Neuron (in vitro differentiated cells): ENCODE results near the gene USB1.
"Not testable (repeated sequence)": the region's sequence is repeated elsewhere in the genome, so short reads cannot be mapped to it uniquely, and the experiment has no call there.

Experiments
- H2AFZ ChIP-seq: one replicate; pipeline ENCODE4 v1.6.1; 2013; ENCODE audit warnings: low read depth, mild to moderate bottlenecking, inconsistent platforms, low read length, moderate library complexity
- H3K27me3 ChIP-seq: one replicate; pipeline ENCODE4 v1.6.1; 2013; ENCODE audit warnings: low read length; ENCODE audit not compliant: insufficient read depth
- H3K36me3 ChIP-seq: one replicate; pipeline ENCODE4 v1.6.1; 2013; ENCODE audit warnings: low read length; ENCODE audit not compliant: insufficient read depth
- H3K4me1 ChIP-seq: one replicate; pipeline ENCODE4 v1.6.1; 2013; ENCODE audit warnings: low read length; ENCODE audit not compliant: insufficient read depth
- H3K4me3 ChIP-seq: 2 replicates; pipeline ENCODE4 v1.5.1; 2013; ENCODE audit warnings: mild to moderate bottlenecking, low read length, moderate library complexity
- H3K9me3 ChIP-seq: one replicate; pipeline ENCODE4 v1.6.1; 2013; ENCODE audit warnings: low read length

USB1 gene

DNA sequence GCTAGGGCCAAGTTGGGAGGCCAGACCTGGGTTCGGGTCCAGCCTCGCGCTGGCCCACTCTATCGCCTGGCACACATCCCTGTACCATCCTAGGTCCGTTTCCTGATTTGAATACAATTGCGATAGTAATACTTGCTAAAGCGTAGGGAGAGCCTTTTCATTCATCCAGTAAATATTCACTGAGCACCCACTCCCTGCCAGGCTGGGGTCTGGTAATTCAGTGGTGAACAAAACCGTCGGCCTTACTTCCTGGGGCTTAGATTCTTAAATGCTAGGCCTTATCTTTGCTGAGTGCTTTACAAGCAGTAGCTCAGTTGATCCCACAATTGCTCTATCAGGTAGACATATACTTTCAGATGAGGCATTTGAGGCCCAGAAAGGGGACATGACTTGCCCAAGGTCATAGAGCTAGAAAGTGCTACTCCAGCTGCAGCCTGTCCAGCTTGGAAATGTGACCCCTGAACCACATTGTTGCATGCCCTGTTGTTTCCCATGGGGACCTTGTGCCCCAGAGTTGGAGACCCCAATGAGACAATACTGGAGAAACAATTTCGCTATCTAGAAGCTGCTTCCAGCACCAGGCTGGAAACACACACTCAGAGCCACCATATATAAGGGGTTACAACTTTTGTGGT lies 691 bp downstream of the USB1 start:
- Histone ChIP-seq H3K4me3 (peak overlapping the region; percentile 66), H3K4me1 (peaks cover 23% of the 10 kb centered on the region), H3K27me3 (no peaks in the 10 kb centered on the region), H2AFZ (no peak overlapping the region), H3K36me3 (peaks cover 38% of the 10 kb centered on the region), H3K9me3 (no peaks in the 10 kb centered on the region)

DNA sequence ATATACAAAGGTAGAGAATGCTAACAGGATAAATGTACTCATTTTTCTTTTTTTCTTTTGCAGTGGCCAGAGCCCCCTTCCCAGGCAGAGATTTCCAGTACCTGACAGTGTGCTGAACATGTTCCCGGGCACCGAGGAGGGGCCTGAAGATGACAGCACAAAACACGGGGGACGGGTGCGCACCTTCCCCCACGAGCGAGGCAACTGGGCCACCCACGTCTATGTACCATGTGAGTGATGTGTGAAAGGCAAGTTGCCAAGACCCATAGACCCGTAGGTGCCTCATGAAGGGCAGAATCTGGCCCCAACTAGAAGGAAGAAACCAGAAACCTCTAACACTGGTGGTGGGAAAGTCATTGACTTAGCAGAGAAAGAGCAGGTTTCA lies 1.2 kb downstream of the USB1 start:
- Histone ChIP-seq H3K4me3 (peak overlapping the region; percentile 66), H3K27me3 (no peaks in the 10 kb centered on the region), H2AFZ (no peak overlapping the region), H3K4me1 (peaks cover 23% of the 10 kb centered on the region), H3K36me3 (peaks cover 33% of the 10 kb centered on the region), H3K9me3 (no peaks in the 10 kb centered on the region)

DNA sequence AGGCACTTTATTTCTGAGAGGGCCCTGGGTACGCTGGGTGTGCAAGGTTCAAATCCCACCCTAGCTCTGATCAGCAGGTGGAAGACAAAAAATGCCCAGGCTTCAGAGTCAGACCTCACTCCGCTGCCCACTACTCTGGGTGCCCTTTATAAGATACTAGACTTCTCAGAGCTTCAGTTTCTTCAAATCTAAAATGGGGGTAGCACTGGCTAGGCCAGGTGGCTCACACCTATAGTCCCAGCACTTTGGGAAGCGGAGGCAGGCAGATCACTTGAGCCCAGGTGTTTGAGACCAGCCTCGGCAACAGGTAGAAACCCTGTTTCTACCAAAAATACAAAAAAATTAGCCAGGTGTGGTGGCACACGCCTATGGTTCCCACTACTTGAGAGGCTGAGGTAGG lies 1.7 kb downstream of the USB1 start:
- Histone ChIP-seq H2AFZ (no peak overlapping the region), H3K36me3 (peaks cover 27% of the 10 kb centered on the region), H3K4me3 (no peak overlapping the region), H3K27me3 (no peaks in the 10 kb centered on the region), H3K9me3 (no peaks in the 10 kb centered on the region), H3K4me1 (peaks cover 23% of the 10 kb centered on the region)

- not testable (repeated sequence) for H3K4me3 ChIP-seq, H3K9me3 ChIP-seq, H2AFZ ChIP-seq, H3K27me3 ChIP-seq
- H3K36me3 ChIP-seq, result peaks cover 30% of the 10 kb centered on the region
- peaks cover 12% of the 10 kb centered on the region for H3K4me1 ChIP-seq
Observed at GRCh38 chr16:58004736-58005135, 3.5 kb downstream of the USB1 start.

DNA sequence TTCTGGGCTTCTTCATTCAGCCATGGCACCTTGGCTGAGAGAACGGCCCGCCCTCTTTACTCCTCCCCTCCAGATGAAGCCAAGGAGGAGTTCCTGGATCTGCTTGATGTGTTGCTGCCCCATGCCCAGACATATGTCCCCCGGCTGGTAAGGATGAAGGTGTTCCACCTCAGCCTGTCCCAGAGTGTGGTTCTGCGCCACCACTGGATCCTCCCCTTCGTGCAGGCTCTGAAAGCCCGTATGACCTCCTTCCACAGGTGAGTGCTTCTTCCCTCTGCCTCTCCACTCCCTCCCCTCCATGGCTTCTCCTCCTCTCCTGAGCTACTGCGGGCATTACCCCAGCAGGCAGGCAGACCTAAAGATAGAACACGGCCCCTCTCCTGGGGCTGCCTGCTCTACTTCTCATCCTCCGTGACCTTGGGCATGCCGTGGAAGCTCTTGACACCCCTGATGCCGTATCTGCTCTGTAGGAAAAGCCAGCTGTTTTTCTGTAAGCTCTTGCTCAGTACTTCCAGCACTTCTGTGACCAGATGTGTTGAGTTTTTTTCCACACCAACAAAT lies 8.7 kb downstream of the USB1 start:
- H3K4me3 ChIP-seq, result no peak overlapping the region
- peaks cover 48% of the 10 kb centered on the region for H3K36me3 ChIP-seq
- no peaks in the 10 kb centered on the region for H3K4me1 ChIP-seq

DNA sequence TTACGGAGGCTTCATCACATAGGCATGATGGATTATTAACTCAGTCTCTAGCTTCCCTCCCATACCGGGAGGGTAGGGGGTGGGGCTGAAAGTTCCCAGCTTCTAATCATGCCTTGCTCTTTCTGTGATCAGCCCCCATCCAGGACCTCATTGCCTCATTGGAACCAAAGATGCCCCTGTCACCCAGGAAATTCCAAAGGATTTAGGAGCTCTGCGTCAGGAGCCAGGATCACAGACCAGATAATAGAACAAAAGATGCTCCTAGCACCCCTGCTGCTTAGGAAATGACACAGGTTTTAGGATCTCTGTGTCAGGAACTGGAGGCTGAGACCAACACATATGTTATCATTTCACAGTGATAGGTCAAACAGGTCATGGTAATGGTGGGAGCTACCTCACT lies 9.7 kb downstream of the USB1 start:
- H3K27me3 ChIP-seq, result no peaks in the 10 kb centered on the region
- no peaks in the 10 kb centered on the region for H3K4me1 ChIP-seq
- H2AFZ ChIP-seq, result no peak overlapping the region
- peaks cover 45% of the 10 kb centered on the region for H3K36me3 ChIP-seq
- H3K9me3 ChIP-seq, result no peaks in the 10 kb centered on the region
- H3K4me3 ChIP-seq, result no peak overlapping the region

More for the DNA sequence above, 8.7 kb downstream of the USB1 start:
- H3K27me3 ChIP-seq, result no peaks in the 10 kb centered on the region
- no peak overlapping the region for H2AFZ ChIP-seq
- no peaks in the 10 kb centered on the region for H3K9me3 ChIP-seq

- Histone ChIP-seq H3K4me1 (no peaks in the 10 kb centered on the region), H2AFZ (no peak overlapping the region), H3K27me3 (no peaks in the 10 kb centered on the region), H3K36me3 (peaks cover 41% of the 10 kb centered on the region), H3K4me3 (no peak overlapping the region), H3K9me3 (no peaks in the 10 kb centered on the region)
Observed at GRCh38 chr16:58011652-58012051, 10.4 kb downstream of the USB1 start.

DNA sequence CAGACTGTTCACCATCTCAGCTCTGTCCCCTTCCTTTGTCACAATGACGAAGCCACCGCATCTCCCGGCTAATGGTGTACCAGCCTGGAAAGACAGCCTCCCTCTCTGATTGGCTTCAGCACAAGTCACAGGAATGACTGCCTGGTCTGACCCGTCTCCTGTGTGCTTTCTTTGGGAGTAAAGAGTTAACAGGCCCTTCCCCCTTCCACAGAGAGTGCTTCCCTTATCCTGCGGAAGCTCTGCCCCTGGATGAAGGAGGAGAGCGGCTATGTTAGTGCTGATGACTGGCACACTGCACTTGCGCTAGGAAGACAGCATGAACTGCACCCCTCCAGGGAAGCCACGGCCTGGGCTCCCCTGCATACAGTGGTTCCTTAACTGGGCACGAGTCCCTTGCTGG lies 11.3 kb downstream of the USB1 start:
- Histone ChIP-seq H3K9me3 (no peaks in the 10 kb centered on the region), H3K27me3 (no peaks in the 10 kb centered on the region), H3K4me3 (no peak overlapping the region), H2AFZ (no peak overlapping the region), H3K36me3 (peaks cover 40% of the 10 kb centered on the region), H3K4me1 (no peaks in the 10 kb centered on the region)

GRCh38 chr16:58013201-58013956 lies 12.2 kb downstream of the USB1 start:
- Histone ChIP-seq H3K27me3 (no peaks in the 10 kb centered on the region), H3K4me1 (no peaks in the 10 kb centered on the region), H3K9me3 (no peaks in the 10 kb centered on the region), H2AFZ (no peak overlapping the region), H3K36me3 (peaks cover 40% of the 10 kb centered on the region), H3K4me3 (no peak overlapping the region)

DNA sequence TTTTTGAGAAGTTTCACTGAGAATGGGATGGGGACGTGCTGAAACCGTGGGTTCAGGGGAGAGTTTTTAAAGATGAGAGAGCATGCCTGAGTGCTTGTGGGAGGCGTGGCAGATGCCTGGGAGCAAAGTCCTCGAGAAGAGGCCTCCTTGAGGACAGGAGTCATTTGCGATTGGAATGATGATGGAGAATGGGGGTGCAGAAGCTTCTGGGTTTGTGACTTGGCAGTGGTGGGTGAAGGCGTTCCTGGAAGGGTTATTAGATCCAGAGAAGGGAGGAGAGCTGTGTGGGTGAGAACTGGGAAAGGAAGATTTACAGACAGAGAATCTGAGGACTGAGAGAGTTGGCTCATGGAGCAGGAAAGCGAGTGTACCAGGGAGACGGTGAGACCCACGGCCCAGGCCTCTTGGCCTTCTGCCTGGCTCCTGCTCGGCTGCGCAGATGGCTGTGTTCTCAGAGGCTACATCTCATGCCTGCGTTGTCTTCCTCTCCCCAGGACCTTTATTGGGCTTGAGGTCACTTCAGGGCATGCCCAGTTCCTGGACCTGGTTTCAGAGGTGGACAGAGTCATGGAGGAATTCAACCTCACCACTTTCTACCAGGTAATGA lies 15.7 kb downstream of the USB1 start:
- peaks cover 29% of the 10 kb centered on the region for H3K36me3 ChIP-seq
- no peak overlapping the region for H2AFZ ChIP-seq
- no peaks in the 10 kb centered on the region for H3K27me3 ChIP-seq
- H3K4me3 ChIP-seq, result no peak overlapping the region
- no peaks in the 10 kb centered on the region for H3K9me3 ChIP-seq
- peaks cover 10% of the 10 kb centered on the region for H3K4me1 ChIP-seq

- Histone ChIP-seq H3K4me3 (no peak overlapping the region), H3K4me1 (peaks cover 15% of the 10 kb centered on the region), H3K9me3 (no peaks in the 10 kb centered on the region), H3K36me3 (peaks cover 13% of the 10 kb centered on the region), H2AFZ (no peak overlapping the region), H3K27me3 (no peaks in the 10 kb centered on the region)
Observed at GRCh38 chr16:58018803-58019202, 17.6 kb downstream of the USB1 start.

- no peak overlapping the region for H2AFZ ChIP-seq
- no peak overlapping the region for H3K4me3 ChIP-seq
Observed at GRCh38 chr16:58019866-58020538, 18.8 kb downstream of the USB1 start.

More at GRCh38 chr16:58019866-58020538, 18.8 kb downstream of the USB1 start:
- H3K9me3 ChIP-seq, result no peaks in the 10 kb centered on the region
- peaks cover 11% of the 10 kb centered on the region for H3K36me3 ChIP-seq
- no peaks in the 10 kb centered on the region for H3K27me3 ChIP-seq
- peaks cover 20% of the 10 kb centered on the region for H3K4me1 ChIP-seq
